ENCODE results near the gene ATP6V0D1. TPM values are rescaled to one million over a fixed set of nuclear protein-coding genes. Genes with fewer than 3 reads are reported as not detected.

ATP6V0D1 gene
- total RNA-seq, 2 experiments from 2014 or later: 42.1 to 58.3 TPM

- CTCF ChIA-PET: no interaction called here
- Mint-ChIP-seq H3K4me1 (peaks cover 7% of the 10 kb centered on the region), H3K4me3 (no peak overlapping the region), H3K9me3 (ENCODE audit: low read depth) (no peaks in the 10 kb centered on the region), H3K27ac (no peak overlapping the region), H3K27me3 (peaks cover 38% of the 10 kb centered on the region), H3K36me3 (no peaks in the 10 kb centered on the region)
- no peak for DNase-seq
- no peak for ATAC-seq
Measured at GRCh38 chr16:67397036-67397801, 83.7 kb downstream of the ATP6V0D1 start.

- ATAC-seq (no peak), DNase-seq (no peak)
- peaks cover 7% of the 10 kb centered on the region for H3K4me1 Mint-ChIP-seq
- H3K27ac Mint-ChIP-seq: no peak overlapping the region
- H3K9me3 Mint-ChIP-seq (ENCODE audit: low read depth): no peaks in the 10 kb centered on the region
- peaks cover 37% of the 10 kb centered on the region for H3K27me3 Mint-ChIP-seq
- H3K4me3 Mint-ChIP-seq: no peak overlapping the region
- CTCF ChIA-PET: no interaction called here
- H3K36me3 Mint-ChIP-seq: no peaks in the 10 kb centered on the region
Measured at GRCh38 chr16:67396159-67397035, 84.6 kb downstream of the ATP6V0D1 start.

- Mint-ChIP-seq H3K36me3 (no peaks in the 10 kb centered on the region), H3K27me3 (peaks cover 37% of the 10 kb centered on the region), H3K9me3 (ENCODE audit: low read depth) (no peaks in the 10 kb centered on the region), H3K4me3 (no peak overlapping the region), H3K27ac (no peak overlapping the region), H3K4me1 (peaks cover 7% of the 10 kb centered on the region)
- CTCF ChIA-PET: no interaction called here
- ATAC-seq: no peak
- no peak for DNase-seq
Measured at GRCh38 chr16:67395458-67396158, 85.3 kb downstream of the ATP6V0D1 start.

DNA sequence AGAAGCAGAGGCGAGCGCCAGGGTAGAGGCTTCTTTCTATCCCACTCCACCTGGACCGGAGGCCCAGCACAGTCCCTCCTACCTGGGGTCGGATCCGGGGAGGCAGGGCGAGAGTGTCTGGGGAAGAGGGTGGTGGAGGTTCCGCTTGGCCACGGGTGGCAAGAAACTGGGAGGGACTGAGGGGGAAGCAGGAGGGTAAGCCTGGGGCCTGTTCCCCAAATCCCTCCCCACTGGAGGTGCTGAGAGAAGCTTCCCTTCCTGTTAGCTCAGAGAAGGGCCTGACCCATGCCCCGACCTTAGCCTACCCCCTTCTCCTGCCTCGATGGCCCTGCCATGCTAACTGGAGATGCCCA is 85.9 kb downstream of the ATP6V0D1 start:
- Mint-ChIP-seq H3K27ac (no peak overlapping the region), H3K36me3 (no peaks in the 10 kb centered on the region), H3K4me1 (peaks cover 7% of the 10 kb centered on the region), H3K9me3 (ENCODE audit: low read depth) (no peaks in the 10 kb centered on the region), H3K4me3 (no peak overlapping the region), H3K27me3 (peaks cover 37% of the 10 kb centered on the region)
- CTCF ChIA-PET: no interaction called here
- DNase-seq: no peak
- ATAC-seq: no peak

GRCh38 chr16:67394155-67395104 is 86.5 kb downstream of the ATP6V0D1 start:
- Mint-ChIP-seq H3K4me3 (no peak overlapping the region), H3K9me3 (ENCODE audit: low read depth) (no peaks in the 10 kb centered on the region), H3K27me3 (peaks cover 37% of the 10 kb centered on the region), H3K36me3 (no peaks in the 10 kb centered on the region), H3K27ac (no peak overlapping the region), H3K4me1 (peaks cover 7% of the 10 kb centered on the region)
- DNase-seq (no peak), ATAC-seq (no peak)
- CTCF ChIA-PET: interaction anchor here (0.9 to 1.8 kb wide), 7 partner anchors 21 to 134 kb away, joined by 3 to 5 read pairs (median 4); partner anchors contain the start of genes KCTD19 and LRRC36

DNA sequence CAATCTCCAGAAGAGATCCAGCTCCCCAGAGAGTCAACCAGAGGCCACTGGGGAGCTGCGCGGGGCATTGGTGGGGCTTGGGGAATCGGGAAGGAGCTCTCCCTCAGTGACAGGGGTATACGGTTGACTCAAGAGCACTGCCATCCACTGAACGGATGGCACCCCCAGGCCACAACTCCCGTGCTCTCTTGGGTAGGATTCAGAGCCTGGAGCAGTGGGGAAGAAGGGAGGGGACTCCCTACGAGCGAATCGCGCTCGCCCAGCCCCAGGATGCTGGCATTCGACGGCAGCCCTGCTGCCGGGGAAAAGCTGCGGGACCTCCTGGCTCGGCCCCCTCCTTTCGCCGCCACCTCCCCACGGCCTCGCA is 87.2 kb downstream of the ATP6V0D1 start:
- no peak overlapping the region for H3K4me3 Mint-ChIP-seq
- H3K9me3 Mint-ChIP-seq (ENCODE audit: low read depth): no peaks in the 10 kb centered on the region
- peaks cover 37% of the 10 kb centered on the region for H3K27me3 Mint-ChIP-seq
- ATAC-seq (no peak), DNase-seq (no peak)
- H3K36me3 Mint-ChIP-seq: no peaks in the 10 kb centered on the region
- CTCF ChIA-PET: interaction anchor here (0.9 to 1.8 kb wide), 8 partner anchors 20 to 134 kb away, joined by 3 to 5 read pairs (median 4); partner anchors contain the start of genes KCTD19, LRRC36 and ZDHHC1
- H3K4me1 Mint-ChIP-seq: peaks cover 7% of the 10 kb centered on the region
- H3K27ac Mint-ChIP-seq: no peak overlapping the region

DNA sequence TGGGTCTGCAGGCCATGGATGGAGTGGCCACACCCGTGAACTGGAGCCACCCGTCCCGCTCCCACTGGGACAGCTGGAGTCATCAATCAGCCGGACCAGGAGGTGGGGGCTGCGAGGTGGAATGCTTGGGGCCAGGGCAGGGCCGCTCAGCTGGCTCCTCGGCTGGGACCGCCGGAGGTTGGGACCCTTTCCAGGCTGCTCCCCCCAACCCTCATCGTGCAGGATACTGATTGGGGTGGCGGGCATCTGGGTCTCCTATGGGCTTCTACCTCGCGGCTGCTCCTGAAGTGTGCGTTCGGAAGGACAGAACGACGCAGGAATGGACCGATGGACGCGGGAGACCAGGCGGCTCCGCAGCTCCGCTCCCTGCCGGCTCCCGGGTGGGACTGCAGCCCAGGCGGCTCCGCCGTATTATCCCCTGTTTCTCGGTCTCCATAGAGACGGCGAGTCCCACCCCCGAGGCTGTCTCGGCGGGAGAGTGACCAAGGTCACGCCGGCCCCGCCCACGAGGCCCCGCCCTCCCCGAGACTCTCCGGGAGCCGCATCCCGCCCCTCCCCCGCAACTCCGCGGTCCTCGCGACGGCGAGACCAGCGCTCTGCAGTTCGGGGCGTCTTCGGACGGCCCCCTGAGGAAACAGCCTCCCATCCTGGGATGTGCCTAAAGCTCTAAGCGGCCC is 87.7 kb downstream of the ATP6V0D1 start, which contains the start of gene TPPP3:
Gene TPPP3 (minus strand): TSS at position 388 of the 677 bp plus-strand sequence. CDS start 2,387 bp downstream, outside the sequence.
- Mint-ChIP-seq H3K36me3 (no peaks in the 10 kb centered on the region), H3K4me3 (no peak within 1 kb of the TSS), H3K9me3 (ENCODE audit: low read depth) (no peaks in the 10 kb centered on the region), H3K4me1 (peaks cover 7% of the 10 kb centered on the region), H3K27me3 (peaks cover 39% of the 10 kb centered on the region), H3K27ac (no peak within 1 kb of the TSS)
- ATAC-seq (peak; percentile 66), DNase-seq (peak; percentile 58)
- CTCF ChIA-PET: interaction anchor here (0.9 to 1.8 kb wide), 8 partner anchors 9 to 133 kb away, joined by 3 to 5 read pairs (median 5); partner anchors contain the start of genes KCTD19, LRRC36 and ZDHHC1

DNA sequence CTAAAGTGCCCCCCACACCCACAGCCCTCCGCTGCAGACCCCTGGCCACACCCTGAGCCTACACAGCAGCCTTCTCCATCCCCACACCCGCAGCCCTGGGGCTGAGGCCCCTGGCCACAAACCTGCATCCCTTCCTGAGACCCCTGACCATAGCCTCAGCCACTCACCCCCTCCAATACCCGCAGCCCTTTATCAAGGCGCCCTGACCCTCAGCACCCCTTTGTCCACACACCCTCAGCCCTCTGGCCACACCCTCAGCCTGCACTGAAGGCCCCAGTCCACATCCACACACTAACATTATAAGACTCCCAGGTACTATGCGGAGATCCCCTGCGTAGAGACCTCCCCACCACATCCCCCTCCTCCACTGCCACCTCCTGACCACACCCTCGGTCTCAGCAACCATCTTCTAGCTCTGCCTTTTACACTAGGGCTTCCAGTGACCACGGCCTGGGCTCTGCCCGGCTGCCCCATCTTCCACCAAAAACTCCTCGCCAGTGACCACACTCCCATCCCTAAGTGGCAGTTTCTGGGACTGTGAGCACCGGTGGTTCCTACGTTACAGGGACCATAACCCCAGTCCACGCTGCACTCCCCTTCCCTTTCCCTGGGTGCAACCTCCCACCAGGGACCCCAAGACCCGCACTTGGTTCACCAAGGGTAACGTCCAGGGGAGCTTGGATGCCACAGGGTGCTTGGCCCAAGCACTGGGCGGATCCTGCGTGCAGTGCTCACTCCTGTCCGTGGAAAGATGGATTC is 88.5 kb downstream of the ATP6V0D1 start:
- H3K9me3 Mint-ChIP-seq (ENCODE audit: low read depth): no peaks in the 10 kb centered on the region
- no peak overlapping the region for H3K27ac Mint-ChIP-seq
- no peaks in the 10 kb centered on the region for H3K36me3 Mint-ChIP-seq
- CTCF ChIA-PET: interaction anchor here (0.9 to 1.8 kb wide), 6 partner anchors 10 to 112 kb away, joined by 3 to 5 read pairs (median 5); partner anchors contain the start of genes KCTD19, LRRC36 and ZDHHC1
- DNase-seq: no peak
- no peak for ATAC-seq
- H3K4me1 Mint-ChIP-seq: peaks cover 7% of the 10 kb centered on the region
- no peak overlapping the region for H3K4me3 Mint-ChIP-seq
- peaks cover 42% of the 10 kb centered on the region for H3K27me3 Mint-ChIP-seq

DNA sequence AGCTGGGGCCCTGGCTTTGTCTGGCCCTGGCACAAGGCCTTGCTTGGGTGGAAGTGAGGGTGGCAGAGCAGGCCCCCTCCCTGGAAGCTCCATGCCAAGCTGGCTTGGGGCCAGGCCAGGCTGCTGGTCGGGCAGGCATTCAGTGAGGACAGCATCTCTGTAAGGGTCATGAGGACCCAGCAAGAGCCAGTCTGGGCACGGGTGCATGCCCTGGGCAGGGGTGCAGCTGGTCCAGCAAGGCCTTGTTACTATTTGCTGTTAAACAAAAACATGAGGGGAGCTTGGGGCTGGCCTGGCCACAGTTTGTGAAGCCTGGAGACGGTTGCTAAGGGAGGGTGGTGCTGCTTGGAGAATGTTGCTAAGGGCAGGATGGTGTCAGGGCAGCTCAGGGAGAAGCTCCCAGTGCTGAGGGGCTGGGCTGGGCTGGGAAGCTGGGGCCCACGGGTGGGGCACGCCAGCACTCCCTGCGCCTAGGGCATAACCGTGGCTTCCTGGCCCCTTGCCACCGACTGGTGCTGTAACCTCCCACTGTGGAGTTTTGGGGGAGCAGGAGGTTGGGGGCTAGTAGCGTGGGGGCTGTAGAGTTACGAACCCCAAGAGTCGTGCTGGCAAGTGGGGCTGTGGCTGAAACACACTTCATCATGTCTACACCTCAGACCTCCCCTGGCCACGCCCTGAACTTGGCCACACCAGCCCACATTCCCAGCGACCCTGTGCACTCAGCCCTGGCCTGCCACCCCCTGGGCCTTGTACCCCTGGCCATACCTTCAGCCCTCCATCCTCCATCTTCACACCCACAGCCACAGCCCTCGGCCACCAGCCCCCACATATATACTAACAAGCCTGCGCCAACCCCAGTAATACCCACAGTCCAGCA is 89.3 kb downstream of the ATP6V0D1 start:
- H3K4me3 Mint-ChIP-seq: no peak overlapping the region
- H3K27ac Mint-ChIP-seq: no peak overlapping the region
- H3K4me1 Mint-ChIP-seq: peaks cover 7% of the 10 kb centered on the region
- ATAC-seq (no peak), DNase-seq (no peak)
- H3K27me3 Mint-ChIP-seq: peaks cover 42% of the 10 kb centered on the region
- no peaks in the 10 kb centered on the region for H3K9me3 Mint-ChIP-seq (ENCODE audit: low read depth)
- no peaks in the 10 kb centered on the region for H3K36me3 Mint-ChIP-seq
- CTCF ChIA-PET: interaction anchor here (0.6 to 1.7 kb wide), 3 partner anchors 25 to 146 kb away, joined by 3 to 5 read pairs (median 4); partner anchors contain the start of gene ZDHHC1

GRCh38 chr16:67390816-67391423 is 90.0 kb downstream of the ATP6V0D1 start:
- Mint-ChIP-seq H3K27ac (no peak overlapping the region), H3K4me3 (no peak overlapping the region), H3K4me1 (peaks cover 7% of the 10 kb centered on the region), H3K36me3 (no peaks in the 10 kb centered on the region), H3K9me3 (ENCODE audit: low read depth) (no peaks in the 10 kb centered on the region), H3K27me3 (peaks cover 41% of the 10 kb centered on the region)
- no peak for DNase-seq
- CTCF ChIA-PET: interaction anchor here (0.6 to 1.0 kb wide), 2 partner anchors 38 to 147 kb away, joined by 3 to 4 read pairs; no protein-coding TSS in a partner anchor
- no peak for ATAC-seq

Measured in activated CD8-positive, alpha-beta memory T cell treated with anti-CD3 and anti-CD28 coated beads, Interleukin-2, amount 10 ng/mL, durations not matched to agents 7 days and 5 days (primary cell).